Tibial artery (tissue), 4 donors: ENCODE data around the gene GLT6D1.

Experiments
- DNase-seq, 2 donors: peaks; one replicate each; pipeline ENCODE4 v3.0.0-alpha.2; 2019
- H3K27ac ChIP-seq, 2 donors: fragments of 200-600 bp; sonication (generic) in 1 of 2; 1 replicate in 1 of 2; 2 replicates in 1 of 2; pipeline ENCODE4 v1.5.1; 2018 to 2019; ENCODE audit warnings: mild to moderate bottlenecking in 1 of 2
- H3K27me3 ChIP-seq, 2 donors: fragments of 200-600 bp; sonication (generic) in 1 of 2; one replicate each; pipeline versions ENCODE4 v1.5.1 to v1.6.0; 2016 to 2019
- H3K36me3 ChIP-seq, 3 donors: fragments of 200-600 bp; sonication (generic) in 2 of 3; one replicate each; pipeline ENCODE4 v1.5.1; 2016 to 2019; ENCODE audit warnings: mild to moderate bottlenecking in 2 of 3
- H3K4me1 ChIP-seq, 4 donors: fragments of 200-600 bp; sonication (generic) in 2 of 4; 1 replicate in 3 of 4; 2 replicates in 1 of 4; pipeline ENCODE4 v1.5.1; 2016 to 2019
- H3K4me3 ChIP-seq, 2 donors: fragments of 200-600 bp; sonication (generic) in 1 of 2; 1 replicate in 1 of 2; 2 replicates in 1 of 2; pipeline ENCODE4 v1.5.1; 2018 to 2019; ENCODE audit warnings: mild to moderate bottlenecking in 2 of 2
- H3K9me3 ChIP-seq, 3 donors: fragments of 200-600 bp; sonication (generic) in 1 of 3; one replicate each; pipeline ENCODE4 v1.5.1; 2016 to 2019
- CTCF ChIP-seq, 2 experiments: fragments of 200-600 bp in 1 of 2; fragments of 450-650 bp in 1 of 2; IDR thresholded peaks; one replicate each; pipeline ENCODE4 v1.5.1; 2017 to 2019; ENCODE audit warnings: antibody characterized with exemption in 2 of 2, mild to moderate bottlenecking in 1 of 2, moderate library complexity in 1 of 2
- intact Hi-C: fragments of 100-400 bp; cut with DNase I; formaldehyde crosslinking; loops from one replicate; pipeline ENCODE4 v1.15.0; 2023; ENCODE audit warnings: low total_unique reads

Gene GLT6D1

GRCh38 chr9:135667463-135668001, 28.2 kb upstream of the GLT6D1 start:
- Histone ChIP-seq H3K4me3 (no peak overlapping the region), H3K4me1 (no peaks in the 10 kb centered on the region), H3K27me3 (peaks cover 0 to 87% of the 10 kb centered on the region in 2 donors), H3K36me3 (no peaks in the 10 kb centered on the region), H3K27ac (no peak overlapping the region), H3K9me3 (no peaks in the 10 kb centered on the region)
- DNase-seq: peak in 1 of 2 donors; percentile 38
- intact Hi-C loops: no loop called here
- no peak for TF ChIP-seq CTCF (IDR thresholded peaks at IDR 0.05)

- no peak for TF ChIP-seq CTCF (IDR thresholded peaks at IDR 0.05)
- intact Hi-C loops: no loop called here
- peak in 1 of 2 donors; percentile 48 for DNase-seq
- Histone ChIP-seq H3K4me3 (no peak overlapping the region), H3K27ac (no peak overlapping the region), H3K9me3 (no peaks in the 10 kb centered on the region), H3K27me3 (peaks cover 0 to 83% of the 10 kb centered on the region in 2 donors), H3K4me1 (no peaks in the 10 kb centered on the region), H3K36me3 (no peaks in the 10 kb centered on the region)
Measured at GRCh38 chr9:135666534-135667462, 27.5 kb upstream of the GLT6D1 start.

- DNase-seq: peak in 1 of 2 donors; percentile 56
- no peaks in the 10 kb centered on the region for H3K36me3 ChIP-seq
- H3K4me1 ChIP-seq: no peaks in the 10 kb centered on the region
- no peak overlapping the region for H3K4me3 ChIP-seq
- no peak overlapping the region for H3K27ac ChIP-seq
- peaks cover 0 to 79% of the 10 kb centered on the region in 2 donors for H3K27me3 ChIP-seq
- TF ChIP-seq CTCF (IDR thresholded peaks at IDR 0.05): no peak
- H3K9me3 ChIP-seq: no peaks in the 10 kb centered on the region
- intact Hi-C loops: no loop called here
Measured at GRCh38 chr9:135665795-135666189, 26.5 kb upstream of the GLT6D1 start.

GRCh38 chr9:135664801-135665794, 25.8 kb upstream of the GLT6D1 start:
- H3K4me1 ChIP-seq: no peaks in the 10 kb centered on the region
- peak in 1 of 2 donors; percentile 60 for DNase-seq
- H3K9me3 ChIP-seq: no peaks in the 10 kb centered on the region
- intact Hi-C loops: no loop called here
- H3K36me3 ChIP-seq: no peaks in the 10 kb centered on the region
- no peak overlapping the region for H3K27ac ChIP-seq
- peaks cover 0 to 73% of the 10 kb centered on the region in 2 donors for H3K27me3 ChIP-seq
- H3K4me3 ChIP-seq: no peak overlapping the region
- no peak for TF ChIP-seq CTCF (IDR thresholded peaks at IDR 0.05)

- no peak overlapping the region for H3K4me3 ChIP-seq
- no peak overlapping the region for H3K27ac ChIP-seq
- peak in 1 of 2 donors; percentile 29 for DNase-seq
- intact Hi-C loops: no loop called here
- no peaks in the 10 kb centered on the region for H3K4me1 ChIP-seq
- no peak for TF ChIP-seq CTCF (IDR thresholded peaks at IDR 0.05)
- H3K27me3 ChIP-seq: peaks cover 0 to 70% of the 10 kb centered on the region in 2 donors
- no peaks in the 10 kb centered on the region for H3K9me3 ChIP-seq
- no peaks in the 10 kb centered on the region for H3K36me3 ChIP-seq
Measured at GRCh38 chr9:135664266-135664665, 24.9 kb upstream of the GLT6D1 start.
